ENCODE results near the gene EPS8L2.

Gene EPS8L2

GRCh38 chr11:709109-709997 lies 3.3 kb downstream of the EPS8L2 start:
- ChIA-PET POLR2A (no interaction called here), CTCF (interaction anchor here (1.2 to 5.2 kb wide), 2 partner anchors 13 to 14 kb away, joined by 3 to 34 read pairs; no protein-coding TSS in a partner anchor)
- TF ChIP-seq, protein P1, sequence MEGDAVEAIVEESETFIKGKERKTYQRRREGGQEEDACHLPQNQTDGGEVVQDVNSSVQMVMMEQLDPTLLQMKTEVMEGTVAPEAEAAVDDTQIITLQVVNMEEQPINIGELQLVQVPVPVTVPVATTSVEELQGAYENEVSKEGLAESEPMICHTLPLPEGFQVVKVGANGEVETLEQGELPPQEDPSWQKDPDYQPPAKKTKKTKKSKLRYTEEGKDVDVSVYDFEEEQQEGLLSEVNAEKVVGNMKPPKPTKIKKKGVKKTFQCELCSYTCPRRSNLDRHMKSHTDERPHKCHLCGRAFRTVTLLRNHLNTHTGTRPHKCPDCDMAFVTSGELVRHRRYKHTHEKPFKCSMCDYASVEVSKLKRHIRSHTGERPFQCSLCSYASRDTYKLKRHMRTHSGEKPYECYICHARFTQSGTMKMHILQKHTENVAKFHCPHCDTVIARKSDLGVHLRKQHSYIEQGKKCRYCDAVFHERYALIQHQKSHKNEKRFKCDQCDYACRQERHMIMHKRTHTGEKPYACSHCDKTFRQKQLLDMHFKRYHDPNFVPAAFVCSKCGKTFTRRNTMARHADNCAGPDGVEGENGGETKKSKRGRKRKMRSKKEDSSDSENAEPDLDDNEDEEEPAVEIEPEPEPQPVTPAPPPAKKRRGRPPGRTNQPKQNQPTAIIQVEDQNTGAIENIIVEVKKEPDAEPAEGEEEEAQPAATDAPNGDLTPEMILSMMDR (IDR thresholded peaks at IDR 0.05; ENCODE audit: insufficient read depth, low read length, missing control alignments), result no peak
- no peak overlapping the region for H3K4me3 ChIP-seq (ENCODE audit: low read depth, low read length)
- DNase-seq (ENCODE audit: low read depth, low spot score), result no peak

DNA sequence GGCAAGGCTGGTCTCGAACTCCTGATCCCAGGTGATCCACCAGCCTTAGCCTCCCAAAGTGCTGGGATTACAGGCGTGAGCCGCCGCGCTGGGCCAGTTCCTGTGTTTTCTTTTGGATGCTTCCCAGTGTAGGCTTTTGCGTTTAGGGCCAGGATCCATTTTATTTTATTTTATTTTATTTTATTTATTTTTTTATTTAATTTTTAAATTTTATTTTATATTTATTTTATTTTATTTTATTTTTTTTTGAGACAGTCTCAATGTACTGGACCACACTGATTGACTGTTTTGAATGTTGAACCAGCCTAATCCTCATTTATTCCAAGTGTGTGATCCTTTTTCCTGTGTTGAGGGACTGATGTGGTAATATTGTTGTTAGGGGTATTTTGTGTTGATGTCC lies 8.4 kb downstream of the EPS8L2 start:
- ChIA-PET CTCF (interaction anchor here (0.9 kb wide), 1 partner anchor 9 kb away, joined by 3 read pairs; no protein-coding TSS in a partner anchor), POLR2A (no interaction called here)
- DNase-seq (ENCODE audit: low read depth, low spot score), result no peak
- TF ChIP-seq, protein P1 (IDR thresholded peaks at IDR 0.05; ENCODE audit: insufficient read depth, low read length, missing control alignments), result no peak
- H3K4me3 ChIP-seq (ENCODE audit: low read depth, low read length), result no peak overlapping the region

DNA sequence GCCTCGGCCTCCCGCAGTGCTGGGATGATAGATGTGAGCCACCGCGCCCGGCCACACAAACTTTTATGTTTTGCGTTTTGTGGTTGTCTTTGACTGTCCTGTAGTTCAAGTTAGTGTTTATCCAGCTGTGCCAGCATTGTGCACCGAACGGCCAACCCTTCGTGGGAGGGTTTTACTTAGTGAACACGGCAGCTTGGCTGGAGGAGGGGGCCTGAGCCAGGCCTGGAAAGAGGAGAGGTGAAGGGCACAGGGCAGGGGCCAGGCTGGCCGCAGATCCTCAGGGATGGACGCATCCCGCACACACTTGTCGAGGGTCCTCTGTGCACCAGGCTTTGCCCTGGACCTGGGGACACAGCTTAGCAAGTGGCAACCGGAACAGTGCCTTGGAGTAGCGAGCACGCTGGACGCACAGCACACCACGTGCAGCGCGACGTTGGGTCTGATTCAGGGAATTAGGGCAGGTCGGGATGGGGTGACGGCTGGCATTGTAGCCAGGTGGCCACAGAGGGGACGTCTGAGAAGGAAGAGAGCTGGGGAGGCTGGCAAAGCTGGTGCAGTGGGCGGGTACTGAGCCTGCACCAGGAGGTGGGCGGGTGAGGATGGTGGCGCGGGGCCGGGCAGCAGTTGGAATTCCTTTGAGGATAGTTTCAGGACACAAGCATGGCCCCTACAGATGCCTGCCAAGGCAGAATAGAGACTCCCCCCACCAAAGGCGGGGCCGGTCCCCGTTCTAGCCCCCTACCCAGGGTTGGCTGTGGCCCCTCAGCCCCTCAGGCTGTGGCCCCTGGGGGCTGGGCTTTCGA lies 13.4 kb downstream of the EPS8L2 start:
- TF ChIP-seq, protein P1 (IDR thresholded peaks at IDR 0.05; ENCODE audit: insufficient read depth, low read length, missing control alignments), result no peak
- no peak for DNase-seq (ENCODE audit: low read depth, low spot score)
- POLR2A ChIA-PET, result interaction anchor here (0.6 kb wide), 1 partner anchor 156 kb away, joined by 3 read pairs; no protein-coding TSS in a partner anchor
- CTCF ChIA-PET, result interaction anchor here (1.3 to 10.2 kb wide), 4 partner anchors 8 to 165 kb away, joined by 3 to 198 read pairs (median 4); partner anchors contain the start of genes DEAF1, EPS8L2 and TMEM80
- no peak overlapping the region for H3K4me3 ChIP-seq (ENCODE audit: low read depth, low read length)

DNA sequence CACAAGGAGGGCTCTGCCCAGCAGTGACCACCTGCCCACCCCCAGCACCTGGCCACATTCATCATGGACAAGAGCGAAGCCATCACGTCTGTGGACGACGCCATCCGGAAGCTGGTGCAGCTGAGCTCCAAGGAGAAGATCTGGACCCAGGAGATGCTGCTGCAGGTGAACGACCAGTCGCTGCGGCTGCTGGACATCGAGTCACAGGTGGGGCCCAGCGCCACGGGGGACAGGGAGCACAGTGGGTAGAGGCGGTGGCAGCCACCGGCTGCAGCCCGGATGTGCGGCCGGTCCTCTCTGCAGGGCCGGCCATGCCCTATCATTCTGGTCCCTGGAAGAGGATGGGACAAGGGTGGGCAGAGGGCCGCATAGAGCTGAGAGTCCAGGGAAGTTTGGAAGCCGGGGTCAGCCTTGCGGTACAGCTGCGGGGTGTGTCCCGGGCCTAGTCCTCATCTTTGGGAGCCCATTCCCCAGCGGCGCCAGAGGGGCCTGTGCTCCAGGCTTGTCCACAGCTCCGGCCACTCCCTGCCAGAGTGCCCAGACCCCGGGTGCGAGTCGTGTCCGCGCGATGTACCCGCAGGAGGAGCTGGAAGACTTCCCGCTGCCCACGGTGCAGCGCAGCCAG lies 14.1 kb downstream of the EPS8L2 start:
- no peak overlapping the region for H3K4me3 ChIP-seq (ENCODE audit: low read depth, low read length)
- ChIA-PET POLR2A (interaction anchor here (0.6 to 1.8 kb wide), 2 partner anchors 14 to 157 kb away, joined by 3 to 7 read pairs; partner anchors contain the start of gene EPS8L2), CTCF (interaction anchor here (1.0 to 10.2 kb wide), 5 partner anchors 8 to 166 kb away, joined by 3 to 198 read pairs (median 3); partner anchors contain the start of genes DEAF1, EPS8L2 and TMEM80)
- no peak for DNase-seq (ENCODE audit: low read depth, low spot score)
- TF ChIP-seq, protein P1 (IDR thresholded peaks at IDR 0.05; ENCODE audit: insufficient read depth, low read length, missing control alignments), result no peak

DNA sequence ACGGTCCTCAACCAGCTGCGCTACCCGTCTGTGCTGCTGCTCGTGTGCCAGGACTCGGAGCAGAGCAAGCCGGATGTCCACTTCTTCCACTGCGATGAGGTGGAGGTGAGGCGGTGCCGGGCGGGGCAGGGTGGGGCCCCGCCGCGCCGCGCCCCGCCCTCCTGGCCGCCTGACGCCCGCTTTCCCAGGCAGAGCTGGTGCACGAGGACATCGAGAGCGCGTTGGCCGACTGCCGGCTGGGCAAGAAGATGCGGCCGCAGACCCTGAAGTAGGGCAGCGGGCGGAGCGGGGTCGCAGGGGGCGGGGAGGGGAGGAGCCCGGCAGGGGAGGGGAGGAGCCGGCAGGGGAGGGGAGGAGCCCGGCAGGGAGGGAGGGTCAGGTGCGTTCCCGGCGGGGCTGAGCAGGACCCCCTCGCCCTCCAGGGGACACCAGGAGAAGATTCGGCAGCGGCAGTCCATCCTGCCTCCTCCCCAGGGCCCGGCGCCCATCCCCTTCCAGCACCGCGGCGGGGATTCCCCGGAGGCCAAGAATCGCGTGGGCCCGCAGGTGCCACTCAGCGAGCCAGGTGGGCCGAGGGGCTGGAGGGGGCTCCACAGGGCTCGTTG lies 14.7 kb downstream of the EPS8L2 start:
- POLR2A ChIA-PET, result interaction anchor here (1.8 kb wide), 1 partner anchor 14 kb away, joined by 7 read pairs; the partner anchor contains the start of gene EPS8L2
- no peak for DNase-seq (ENCODE audit: low read depth, low spot score)
- CTCF ChIA-PET, result interaction anchor here (1.0 to 10.2 kb wide), 6 partner anchors 8 to 166 kb away, joined by 3 to 198 read pairs (median 4); partner anchors contain the start of genes DEAF1, EPS8L2 and TMEM80
- no peak overlapping the region for H3K4me3 ChIP-seq (ENCODE audit: low read depth, low read length)
- TF ChIP-seq, protein P1 (IDR thresholded peaks at IDR 0.05; ENCODE audit: insufficient read depth, low read length, missing control alignments), result no peak
